Astrocyte (in vitro differentiated cells and primary cell): ENCODE data around the gene FGFRL1.

ENCODE experiments used
- CTCF ChIP-seq: IDR thresholded peaks from 2 replicates; pipeline ENCODE4 v1.5.1; 2011; ENCODE audit warnings: low read depth, mild to moderate bottlenecking, inconsistent platforms, low read length, moderate library complexity; ENCODE audit not compliant: insufficient read depth
- EZH2 ChIP-seq: IDR thresholded peaks from 2 replicates; pipeline ENCODE4 v1.6.1; 2012; ENCODE audit warnings: mild to moderate bottlenecking, low read length, inconsistent platforms; ENCODE audit not compliant: insufficient read depth

DNA sequence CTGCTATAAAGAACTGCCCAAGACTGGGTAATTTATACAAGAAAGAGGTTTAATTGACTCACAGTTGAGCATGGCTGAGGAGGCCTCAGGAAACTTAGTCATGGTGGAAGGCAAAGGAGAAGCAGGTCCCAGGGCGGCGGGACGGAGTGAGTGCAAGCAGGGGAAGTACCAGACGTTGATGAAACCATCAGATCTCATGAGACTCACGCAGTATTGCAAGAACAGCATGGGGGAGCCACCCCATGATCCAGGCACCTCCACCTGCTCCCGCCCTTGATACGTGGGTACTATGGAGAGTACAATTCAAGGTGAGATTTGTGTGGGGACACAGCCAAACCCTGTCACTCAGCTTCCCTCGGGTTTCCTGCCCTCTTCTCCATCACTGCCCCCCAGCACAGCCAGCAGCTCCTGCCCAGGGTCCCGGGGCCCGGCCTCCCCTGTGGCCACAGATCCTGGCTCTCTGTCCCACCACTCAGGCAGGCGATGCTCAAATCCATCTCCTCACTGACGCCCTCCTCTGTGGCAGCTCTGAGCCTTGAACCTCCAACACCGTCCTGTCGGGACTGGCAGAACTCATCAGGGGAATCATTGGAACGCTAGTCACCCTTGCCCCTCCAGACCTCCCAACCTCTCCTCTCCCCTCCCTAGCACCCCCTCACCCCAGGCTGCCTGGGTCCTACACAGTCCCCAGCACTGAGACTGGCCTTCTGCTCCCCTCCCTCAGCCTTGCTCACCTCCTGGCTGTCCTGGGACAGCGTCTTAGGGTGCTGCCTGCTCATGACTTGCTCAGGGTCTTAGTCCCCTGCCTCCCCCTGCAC, 37.6 kb downstream of the FGFRL1 start:
- TF ChIP-seq EZH2 (no peak), CTCF (no peak)
